ENCODE results near the gene FLRT2. TPM values are rescaled to one million over a fixed set of nuclear protein-coding genes. Genes with fewer than 3 reads are reported as not detected.

FLRT2 gene
- polyA plus RNA-seq, 1 donor (not counting 4 experiments of a cell fraction or from before 2014, with no cell fraction given): 69.2 TPM

DNA sequence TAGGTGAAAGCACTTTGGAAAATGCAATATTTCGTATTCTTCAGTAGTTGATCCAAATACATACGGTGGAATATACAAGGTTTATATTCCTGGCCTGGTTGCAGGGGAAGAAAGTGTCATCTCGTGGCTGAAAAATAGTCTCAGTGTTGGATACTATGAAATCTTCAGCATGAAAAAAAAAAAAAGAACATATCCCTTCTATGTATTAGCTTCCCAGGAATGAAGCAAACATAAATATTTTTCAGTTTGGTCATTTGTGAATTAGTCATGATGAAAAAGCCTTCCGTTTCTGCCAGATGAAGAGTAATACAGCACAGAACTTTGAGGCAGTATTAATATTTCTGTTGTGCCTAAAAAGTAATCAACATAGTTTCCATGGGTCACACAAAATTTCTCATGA lies 36.7 kb downstream of the FLRT2 start:
- peak overlapping the region; percentile 77 for H3K4me2 ChIP-seq (ENCODE audit: control insufficient read depth, extremely low read depth, insufficient read depth, low read depth, low read length)

DNA sequence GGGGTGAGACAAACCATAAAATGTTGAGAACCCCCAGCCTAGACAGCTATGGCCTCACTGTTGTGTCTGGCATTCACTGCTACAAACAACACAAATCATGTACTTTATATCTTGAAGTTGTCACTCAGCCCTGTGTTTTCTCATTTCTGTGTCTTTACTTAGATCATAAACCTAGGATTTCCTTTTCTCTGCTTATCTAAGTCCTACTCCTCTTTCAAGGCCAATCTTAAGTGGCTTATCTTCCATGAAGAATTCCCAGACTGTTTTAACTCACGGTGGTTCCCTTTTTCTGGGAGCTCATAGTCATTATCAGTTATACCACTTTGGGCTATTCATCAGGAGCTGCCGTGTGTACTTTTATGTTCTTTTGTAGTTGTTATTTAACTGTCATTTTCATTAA lies 42.1 kb downstream of the FLRT2 start:
- H3K9me3 ChIP-seq (ENCODE audit: control insufficient read depth, low read depth, low read length): no peaks in the 10 kb centered on the region
- no peak overlapping the region for H3K4me2 ChIP-seq (ENCODE audit: control insufficient read depth, extremely low read depth, insufficient read depth, low read depth, low read length)
- no peak overlapping the region for H3K4me3 ChIP-seq (ENCODE audit: control insufficient read depth in 2 of 3, extremely low read depth in 1 of 3, insufficient read depth in 2 of 3, low read depth in 1 of 3, low read length in 3 of 3)
- dilution Hi-C loops (cut with MboI; ENCODE audit: extremely low pct_ligation_motif_present, low sequenced_read_pairs): no loop called here
- peaks cover 31% of the 10 kb centered on the region for H3K4me1 ChIP-seq (ENCODE audit: control insufficient read depth, extremely low read depth, insufficient read depth, low read length)
- peaks cover 18% of the 10 kb centered on the region for H3K79me2 ChIP-seq (ENCODE audit: control insufficient read depth, insufficient read depth, low read length)
- no peaks in the 10 kb centered on the region for H3K9me1 ChIP-seq (ENCODE audit: control insufficient read depth, extremely low read depth, insufficient read depth, low read length)
- no peaks in the 10 kb centered on the region for H3K27me3 ChIP-seq (ENCODE audit: control insufficient read depth, extremely low read depth, insufficient read depth, low read length)
- DNase-seq (ENCODE audit: low read depth, low spot score) (no peak), FAIRE-seq (no peak)
- H2AFZ ChIP-seq (ENCODE audit: control insufficient read depth, low read length): no peak overlapping the region
- H4K20me1 ChIP-seq (ENCODE audit: control insufficient read depth, extremely low read depth, insufficient read depth, low read length): no peaks in the 10 kb centered on the region
- TF ChIP-seq, protein P1, sequence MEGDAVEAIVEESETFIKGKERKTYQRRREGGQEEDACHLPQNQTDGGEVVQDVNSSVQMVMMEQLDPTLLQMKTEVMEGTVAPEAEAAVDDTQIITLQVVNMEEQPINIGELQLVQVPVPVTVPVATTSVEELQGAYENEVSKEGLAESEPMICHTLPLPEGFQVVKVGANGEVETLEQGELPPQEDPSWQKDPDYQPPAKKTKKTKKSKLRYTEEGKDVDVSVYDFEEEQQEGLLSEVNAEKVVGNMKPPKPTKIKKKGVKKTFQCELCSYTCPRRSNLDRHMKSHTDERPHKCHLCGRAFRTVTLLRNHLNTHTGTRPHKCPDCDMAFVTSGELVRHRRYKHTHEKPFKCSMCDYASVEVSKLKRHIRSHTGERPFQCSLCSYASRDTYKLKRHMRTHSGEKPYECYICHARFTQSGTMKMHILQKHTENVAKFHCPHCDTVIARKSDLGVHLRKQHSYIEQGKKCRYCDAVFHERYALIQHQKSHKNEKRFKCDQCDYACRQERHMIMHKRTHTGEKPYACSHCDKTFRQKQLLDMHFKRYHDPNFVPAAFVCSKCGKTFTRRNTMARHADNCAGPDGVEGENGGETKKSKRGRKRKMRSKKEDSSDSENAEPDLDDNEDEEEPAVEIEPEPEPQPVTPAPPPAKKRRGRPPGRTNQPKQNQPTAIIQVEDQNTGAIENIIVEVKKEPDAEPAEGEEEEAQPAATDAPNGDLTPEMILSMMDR (optimal IDR thresholded peaks at IDR 0.05 in 1 of 3, IDR thresholded peaks at IDR 0.05 in 1 of 3, conservative IDR thresholded peaks at IDR 0.05 in 1 of 3; ENCODE audit: extremely low read depth in 1 of 3, insufficient read depth in 2 of 3, low read length in 3 of 3): no peak
- TF ChIP-seq EZH2 (IDR thresholded peaks at IDR 0.05; ENCODE audit: low read length): no peak
- no peak overlapping the region for H3K27ac ChIP-seq (ENCODE audit: control insufficient read depth, insufficient read depth, low read length)
- H3K36me3 ChIP-seq (ENCODE audit: control insufficient read depth in 2 of 2, extremely low read depth in 1 of 2, insufficient read depth in 2 of 2, low read length in 2 of 2): peaks cover 6% of the 10 kb centered on the region in 2 experiments
- no peak overlapping the region for H3K9ac ChIP-seq (ENCODE audit: control insufficient read depth, extremely low read depth, insufficient read depth, low read length)

More for the DNA sequence above, 36.7 kb downstream of the FLRT2 start:
- H3K4me3 ChIP-seq (ENCODE audit: control insufficient read depth in 2 of 3, extremely low read depth in 1 of 3, insufficient read depth in 2 of 3, low read depth in 1 of 3, low read length in 3 of 3): peak overlapping the region in 1 of 3 experiments; percentile 18
- DNase-seq (ENCODE audit: low read depth, low spot score): no peak
- H3K36me3 ChIP-seq (ENCODE audit: control insufficient read depth in 2 of 2, extremely low read depth in 1 of 2, insufficient read depth in 2 of 2, low read length in 2 of 2): peaks cover 7 to 17% of the 10 kb centered on the region in 2 experiments
- H3K27me3 ChIP-seq (ENCODE audit: control insufficient read depth, extremely low read depth, insufficient read depth, low read length): no peaks in the 10 kb centered on the region
- dilution Hi-C loops (cut with MboI; ENCODE audit: extremely low pct_ligation_motif_present, low sequenced_read_pairs): no loop called here
- no peaks in the 10 kb centered on the region for H3K9me3 ChIP-seq (ENCODE audit: control insufficient read depth, low read depth, low read length)
- H3K4me1 ChIP-seq (ENCODE audit: control insufficient read depth, extremely low read depth, insufficient read depth, low read length): peaks cover 34% of the 10 kb centered on the region
- TF ChIP-seq, protein P1 (optimal IDR thresholded peaks at IDR 0.05 in 1 of 3, IDR thresholded peaks at IDR 0.05 in 1 of 3, conservative IDR thresholded peaks at IDR 0.05 in 1 of 3; ENCODE audit: extremely low read depth in 1 of 3, insufficient read depth in 2 of 3, low read length in 3 of 3): no peak
- no peak for TF ChIP-seq EZH2 (IDR thresholded peaks at IDR 0.05; ENCODE audit: low read length)
- peak; percentile 53 for FAIRE-seq
- no peaks in the 10 kb centered on the region for H4K20me1 ChIP-seq (ENCODE audit: control insufficient read depth, extremely low read depth, insufficient read depth, low read length)
- H3K79me2 ChIP-seq (ENCODE audit: control insufficient read depth, insufficient read depth, low read length): peaks cover 9% of the 10 kb centered on the region
- peak overlapping the region; percentile 97 for H3K27ac ChIP-seq (ENCODE audit: control insufficient read depth, insufficient read depth, low read length)
- no peak overlapping the region for H2AFZ ChIP-seq (ENCODE audit: control insufficient read depth, low read length)
- H3K9ac ChIP-seq (ENCODE audit: control insufficient read depth, extremely low read depth, insufficient read depth, low read length): peak overlapping the region; percentile 78
- H3K9me1 ChIP-seq (ENCODE audit: control insufficient read depth, extremely low read depth, insufficient read depth, low read length): no peaks in the 10 kb centered on the region
